Measurements from ENCODE around the gene IL1RAPL2. TPM values are rescaled to one million over a fixed set of nuclear protein-coding genes. Genes with fewer than 3 reads are reported as not detected.

IL1RAPL2 gene
- total and polyA plus RNA-seq, 10 of the 15 experiments (the other 5 are each of a cell fraction or from before 2014, with no cell fraction given), result 0.19 TPM; not detected in 9

DNA sequence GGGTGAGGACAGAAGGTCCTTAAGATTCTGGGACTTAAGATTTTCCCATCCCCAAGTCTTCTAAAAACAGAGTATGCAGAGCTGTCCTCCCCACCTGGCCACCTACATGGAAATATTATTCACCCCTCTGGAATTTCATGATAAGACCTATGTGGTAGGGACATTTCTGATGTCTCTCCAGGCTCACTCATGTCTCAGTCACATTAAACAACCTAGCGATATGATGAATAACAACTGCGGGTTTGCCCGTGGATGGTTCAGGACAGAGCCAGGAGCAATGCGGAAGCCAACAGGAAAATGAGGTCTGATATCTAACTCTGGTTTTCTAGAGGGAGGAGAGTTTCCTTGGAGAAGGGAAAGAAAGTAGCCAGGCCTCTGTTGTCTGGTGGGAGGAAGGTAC lies 607.1 kb downstream of the IL1RAPL2 start:
- CTCF ChIA-PET, result no interaction called here
- Histone ChIP-seq H3K36me3 (ENCODE audit: control insufficient read depth in 2 of 2, insufficient read depth in 2 of 2, low read length in 1 of 2) (no peaks in the 10 kb centered on the region), H3K27ac (ENCODE audit: control insufficient read depth, insufficient read depth) (no peak overlapping the region), H3K27me3 (replicated peaks in 1 of 2; ENCODE audit: control insufficient read depth in 2 of 2, insufficient read depth in 2 of 2, low read length in 1 of 2) (no peaks in the 10 kb centered on the region), H3K4me3 (no peak overlapping the region), H3K9me3 (replicated peaks; ENCODE audit: control insufficient read depth, insufficient read depth, low read length) (no peaks in the 10 kb centered on the region), H3K9ac (ENCODE audit: control insufficient read depth, insufficient read depth, low read length) (no peak overlapping the region), H3K4me1 (ENCODE audit: control insufficient read depth, insufficient read depth, low read length) (no peaks in the 10 kb centered on the region), H4K20me1 (ENCODE audit: control insufficient read depth, insufficient read depth) (no peaks in the 10 kb centered on the region), H3K4me2 (ENCODE audit: control insufficient read depth, insufficient read depth) (no peak overlapping the region), H3K79me2 (ENCODE audit: control insufficient read depth, insufficient read depth, low read length) (no peaks in the 10 kb centered on the region), H2AFZ (ENCODE audit: control insufficient read depth, low read depth, low read length) (no peak overlapping the region)
- no peak for FAIRE-seq
- no TSS peak for BruUV-seq (replicated peaks)
- intact Hi-C loops (cut with micrococcal nuclease; ENCODE audit: unreplicated experiment) (no loop called here), in situ Hi-C loops (cut with MboI) (no loop called here)
- no peak for ATAC-seq
- POLR2A ChIA-PET, result no interaction called here
- 78% methylated on average over 4 of the region's 4 CpGs for WGBS (ENCODE audit: insufficient coverage, insufficient replicate concordance, low lambda C conversion rate, missing lambda C conversion rate)
- TF ChIP-seq, protein P1, sequence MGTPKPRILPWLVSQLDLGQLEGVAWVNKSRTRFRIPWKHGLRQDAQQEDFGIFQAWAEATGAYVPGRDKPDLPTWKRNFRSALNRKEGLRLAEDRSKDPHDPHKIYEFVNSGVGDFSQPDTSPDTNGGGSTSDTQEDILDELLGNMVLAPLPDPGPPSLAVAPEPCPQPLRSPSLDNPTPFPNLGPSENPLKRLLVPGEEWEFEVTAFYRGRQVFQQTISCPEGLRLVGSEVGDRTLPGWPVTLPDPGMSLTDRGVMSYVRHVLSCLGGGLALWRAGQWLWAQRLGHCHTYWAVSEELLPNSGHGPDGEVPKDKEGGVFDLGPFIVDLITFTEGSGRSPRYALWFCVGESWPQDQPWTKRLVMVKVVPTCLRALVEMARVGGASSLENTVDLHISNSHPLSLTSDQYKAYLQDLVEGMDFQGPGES (IDR thresholded peaks at IDR 0.05), result no peak
- TF ChIP-seq, protein P2, sequence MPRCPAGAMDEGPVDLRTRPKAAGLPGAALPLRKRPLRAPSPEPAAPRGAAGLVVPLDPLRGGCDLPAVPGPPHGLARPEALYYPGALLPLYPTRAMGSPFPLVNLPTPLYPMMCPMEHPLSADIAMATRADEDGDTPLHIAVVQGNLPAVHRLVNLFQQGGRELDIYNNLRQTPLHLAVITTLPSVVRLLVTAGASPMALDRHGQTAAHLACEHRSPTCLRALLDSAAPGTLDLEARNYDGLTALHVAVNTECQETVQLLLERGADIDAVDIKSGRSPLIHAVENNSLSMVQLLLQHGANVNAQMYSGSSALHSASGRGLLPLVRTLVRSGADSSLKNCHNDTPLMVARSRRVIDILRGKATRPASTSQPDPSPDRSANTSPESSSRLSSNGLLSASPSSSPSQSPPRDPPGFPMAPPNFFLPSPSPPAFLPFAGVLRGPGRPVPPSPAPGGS (IDR thresholded peaks at IDR 0.05; ENCODE audit: borderline replicate concordance, insufficient read depth, low read depth, low read length, poor library complexity, severe bottlenecking), result no peak
- TF ChIP-seq IRF5 (IDR thresholded peaks at IDR 0.05; ENCODE audit: borderline replicate concordance) (no peak), HSF1 (IDR thresholded peaks at IDR 0.05; ENCODE audit: low read depth, low read length) (no peak), TCF12 (IDR thresholded peaks at IDR 0.05; ENCODE audit: low read depth, low read length) (no peak), IKZF2 (IDR thresholded peaks at IDR 0.05) (no peak), POU2F2 (IDR thresholded peaks at IDR 0.05; ENCODE audit: borderline replicate concordance, low read depth, low read length) (no peak), NFXL1 (IDR thresholded peaks at IDR 0.05; ENCODE audit: borderline replicate concordance) (no peak), NFYB (IDR thresholded peaks at IDR 0.05; ENCODE audit: insufficient read depth, low read depth, low read length) (no peak), SMC3 (IDR thresholded peaks at IDR 0.05; ENCODE audit: borderline replicate concordance, low read length) (no peak)
- TF ChIP-seq, protein P3, sequence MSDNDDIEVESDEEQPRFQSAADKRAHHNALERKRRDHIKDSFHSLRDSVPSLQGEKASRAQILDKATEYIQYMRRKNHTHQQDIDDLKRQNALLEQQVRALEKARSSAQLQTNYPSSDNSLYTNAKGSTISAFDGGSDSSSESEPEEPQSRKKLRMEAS (IDR thresholded peaks at IDR 0.05; ENCODE audit: low read depth, low read length), result no peak
- DNase-seq (ENCODE audit: low read depth, low spot score), result no peak
- RAD21 ChIA-PET (ENCODE audit: unreplicated experiment), result no interaction called here
- SMC1A ChIA-PET (ENCODE audit: uncharacterized antibody, unreplicated experiment), result no interaction called here
